Measurements from ENCODE around the gene AJAP1. TPM values are rescaled to one million over a fixed set of nuclear protein-coding genes. Genes with fewer than 3 reads are reported as not detected.

AJAP1 gene
- total RNA-seq, 4 donors from 2014 or later: 0.30 to 4.0 (median 1.0) TPM

GRCh38 chr1:4668743-4669700, 14.6 kb downstream of the AJAP1 start:
- no peaks in the 10 kb centered on the region for H3K4me1 ChIP-seq
- WGBS, 2 donors: 38 to 48% methylated on average over 13 of the region's 13 CpGs
- no peak overlapping the region for H3K4me3 ChIP-seq
- no peak for DNase-seq
- H3K27ac ChIP-seq: no peak overlapping the region
- intact Hi-C loops (cut with DNase I): no loop called here
- TF ChIP-seq CTCF (IDR thresholded peaks at IDR 0.05) (no peak), POLR2A (IDR thresholded peaks at IDR 0.05) (no peak)
- no peaks in the 10 kb centered on the region for H3K36me3 ChIP-seq
- peaks cover 0 to 42% (median 0%) of the 10 kb centered on the region in 4 donors for H3K27me3 ChIP-seq
- no peaks in the 10 kb centered on the region for H3K9me3 ChIP-seq

GRCh38 chr1:4670265-4670664, 15.9 kb downstream of the AJAP1 start:
- intact Hi-C loops (cut with DNase I): no loop called here
- Histone ChIP-seq H3K36me3 (no peaks in the 10 kb centered on the region), H3K4me3 (no peak overlapping the region), H3K27ac (no peak overlapping the region), H3K4me1 (no peaks in the 10 kb centered on the region), H3K27me3 (peaks cover 0 to 33% (median 0%) of the 10 kb centered on the region in 4 donors), H3K9me3 (no peaks in the 10 kb centered on the region)
- WGBS, 2 donors: 80 to 88% methylated on average over 3 of the region's 4 CpGs
- TF ChIP-seq POLR2A (IDR thresholded peaks at IDR 0.05) (no peak), CTCF (IDR thresholded peaks at IDR 0.05) (no peak)
- DNase-seq: no peak

GRCh38 chr1:4671828-4672227, 17.4 kb downstream of the AJAP1 start:
- no peak for TF ChIP-seq POLR2A (IDR thresholded peaks at IDR 0.05)
- no peak for TF ChIP-seq CTCF (IDR thresholded peaks at IDR 0.05)
- Histone ChIP-seq H3K27me3 (peaks cover 0 to 31% (median 0%) of the 10 kb centered on the region in 4 donors), H3K4me1 (no peaks in the 10 kb centered on the region), H3K4me3 (no peak overlapping the region), H3K27ac (no peak overlapping the region), H3K36me3 (no peaks in the 10 kb centered on the region), H3K9me3 (no peaks in the 10 kb centered on the region)
- intact Hi-C loops (cut with DNase I): no loop called here
- no peak for DNase-seq
- WGBS, 2 donors: 73 to 92% methylated on average over 5 to 8 of the region's 13 CpGs

- Histone ChIP-seq H3K27ac (no peak overlapping the region), H3K4me1 (no peaks in the 10 kb centered on the region), H3K36me3 (no peaks in the 10 kb centered on the region), H3K27me3 (peaks cover 0 to 19% (median 0%) of the 10 kb centered on the region in 4 donors), H3K4me3 (no peak overlapping the region), H3K9me3 (peaks cover 0 to 6% (median 0%) of the 10 kb centered on the region in 3 donors)
- intact Hi-C loops (cut with DNase I): no loop called here
- DNase-seq: no peak
- WGBS, 2 donors: 57 to 62% methylated on average over 4 to 8 of the region's 9 CpGs
- TF ChIP-seq POLR2A (IDR thresholded peaks at IDR 0.05) (no peak), CTCF (IDR thresholded peaks at IDR 0.05) (no peak)
Measured at GRCh38 chr1:4673494-4673893, 19.1 kb downstream of the AJAP1 start.

- no peak for DNase-seq
- Histone ChIP-seq H3K9me3 (peaks cover 0 to 12% (median 0%) of the 10 kb centered on the region in 3 donors), H3K36me3 (no peaks in the 10 kb centered on the region), H3K27me3 (peaks cover 0 to 19% (median 0%) of the 10 kb centered on the region in 4 donors), H3K4me1 (no peaks in the 10 kb centered on the region), H3K27ac (no peak overlapping the region), H3K4me3 (no peak overlapping the region)
- no peak for TF ChIP-seq CTCF (IDR thresholded peaks at IDR 0.05)
- no peak for TF ChIP-seq POLR2A (IDR thresholded peaks at IDR 0.05)
- intact Hi-C loops (cut with DNase I): no loop called here
- WGBS, 2 donors: 50 to 89% methylated on average over 3 of the region's 5 CpGs
Measured at GRCh38 chr1:4674117-4674516, 19.7 kb downstream of the AJAP1 start.

All from esophagus squamous epithelium (tissue), 5 donors.